Endothelial cell of umbilical vein (primary cell): Measurements from ENCODE around the gene NTF3.

Experiments
- CTCF ChIP-seq, 2 donors: IDR thresholded peaks; 1 replicate in 1 of 2; 2 replicates in 1 of 2; pipeline ENCODE4 v1.5.1; 2011; ENCODE audit warnings: low read length in 2 of 2, mild to moderate bottlenecking in 2 of 2, moderate library complexity in 2 of 2, control low read depth in 1 of 2, inconsistent platforms in 1 of 2, low read depth in 1 of 2; ENCODE audit not compliant: insufficient read depth in 1 of 2; ENCODE audit errors: extremely low read depth in 1 of 2
- MAX ChIP-seq: IDR thresholded peaks from 2 replicates; pipeline ENCODE4 v1.6.1; 2011; ENCODE audit not compliant: insufficient read depth, insufficient read length

- TF ChIP-seq CTCF (IDR thresholded peaks at IDR 0.05; ENCODE audit: extremely low read depth in 1 of 2, insufficient read depth in 1 of 2, low read depth in 1 of 2, low read length in 2 of 2) = no peak
- TF ChIP-seq MAX = no peak
These were observed 101.5 kb downstream of the NTF3 start for GRCh38 chr12:5533368-5533767.
